GM18505 (cell line): ENCODE data around the gene FAM50B.
A peak's percentile ranks its signal among the peaks of the same experiment; 100 is the strongest.
"Not testable (repeated sequence)": the region's sequence is repeated elsewhere in the genome, so short reads cannot be mapped to it uniquely, and the experiment has no call there.

Source experiments
- ATAC-seq: cut with Tn5 transposase; IDR thresholded peaks from one replicate; pipeline ENCODE4 v1.9.1; 2021; ENCODE audit not compliant: unreplicated experiment
- POLR2A ChIP-seq: IDR thresholded peaks from 4 replicates; pipeline ENCODE4 v1.6.1; 2011; ENCODE audit warnings: borderline replicate concordance; ENCODE audit not compliant: insufficient read depth, insufficient read length; ENCODE audit errors: extremely low read depth

Gene FAM50B

DNA sequence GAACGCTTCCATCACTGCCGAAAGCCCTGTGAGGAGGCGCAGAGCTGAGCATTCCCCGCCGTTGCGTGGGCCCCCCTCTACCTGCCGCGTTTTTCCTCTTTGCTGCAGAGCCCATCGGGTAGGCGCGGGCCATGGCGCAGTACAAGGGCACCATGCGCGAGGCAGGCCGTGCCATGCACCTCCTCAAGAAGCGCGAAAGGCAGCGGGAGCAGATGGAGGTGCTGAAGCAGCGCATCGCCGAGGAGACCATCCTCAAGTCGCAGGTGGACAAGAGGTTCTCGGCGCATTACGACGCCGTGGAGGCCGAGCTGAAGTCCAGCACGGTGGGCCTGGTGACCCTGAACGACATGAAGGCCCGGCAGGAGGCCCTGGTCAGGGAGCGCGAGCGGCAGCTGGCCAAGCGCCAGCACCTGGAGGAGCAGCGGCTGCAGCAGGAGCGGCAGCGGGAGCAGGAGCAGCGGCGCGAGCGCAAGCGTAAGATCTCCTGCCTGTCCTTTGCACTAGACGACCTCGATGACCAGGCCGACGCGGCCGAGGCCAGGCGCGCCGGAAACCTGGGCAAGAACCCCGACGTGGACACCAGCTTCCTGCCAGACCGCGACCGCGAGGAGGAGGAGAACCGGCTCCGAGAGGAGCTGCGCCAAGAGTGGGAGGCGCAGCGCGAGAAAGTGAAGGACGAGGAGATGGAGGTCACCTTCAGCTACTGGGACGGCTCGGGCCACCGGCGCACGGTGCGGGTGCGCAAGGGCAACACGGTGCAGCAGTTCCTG, 693 bp downstream of the FAM50B start:
- no peak for TF ChIP-seq POLR2A
- no peak for ATAC-seq

DNA sequence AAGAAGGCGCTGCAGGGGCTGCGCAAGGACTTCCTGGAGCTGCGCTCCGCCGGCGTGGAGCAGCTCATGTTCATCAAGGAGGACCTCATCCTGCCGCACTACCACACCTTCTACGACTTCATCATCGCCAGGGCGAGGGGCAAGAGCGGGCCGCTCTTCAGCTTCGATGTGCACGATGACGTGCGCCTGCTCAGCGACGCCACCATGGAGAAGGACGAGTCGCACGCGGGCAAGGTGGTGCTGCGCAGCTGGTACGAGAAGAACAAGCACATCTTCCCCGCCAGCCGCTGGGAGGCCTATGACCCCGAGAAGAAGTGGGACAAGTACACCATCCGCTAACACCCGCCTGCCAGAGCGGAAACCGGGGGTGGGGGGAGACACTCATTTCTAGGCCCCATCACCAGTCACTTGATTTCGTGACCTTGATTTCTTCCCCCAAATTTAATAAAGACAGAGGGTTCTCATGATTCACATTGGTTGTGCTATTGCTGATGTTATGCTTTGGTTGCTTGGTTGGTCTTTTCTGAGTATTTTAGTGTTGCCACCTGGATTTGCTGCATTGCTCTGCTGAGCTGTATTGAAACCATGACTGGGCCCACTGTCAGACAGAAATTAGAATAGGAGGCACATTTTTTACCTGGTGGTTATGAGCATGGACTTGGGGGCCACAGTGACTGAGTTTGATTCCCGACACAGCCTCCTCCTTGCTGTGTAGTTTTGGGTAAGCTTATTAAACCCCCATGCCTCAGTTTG, 1.5 kb downstream of the FAM50B start:
- peak; percentile 34 for ATAC-seq
- TF ChIP-seq POLR2A, result no peak

DNA sequence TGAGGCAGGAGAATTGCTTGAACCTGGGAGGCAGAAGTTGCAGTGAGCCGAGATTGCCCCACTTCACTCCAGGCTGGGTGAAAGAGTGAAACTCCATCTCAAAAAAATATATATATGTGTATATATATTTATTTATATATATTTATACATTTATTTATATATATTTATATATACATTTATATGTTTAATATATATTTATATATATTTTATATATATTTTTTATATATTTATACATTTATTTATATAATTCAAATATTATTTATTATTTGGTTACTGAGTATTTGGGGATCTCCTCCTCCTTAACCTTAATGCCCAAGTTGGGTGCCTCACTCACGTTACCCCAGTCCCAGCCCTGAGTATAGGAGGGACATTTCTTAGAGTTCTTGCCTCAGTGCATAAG, 2.7 kb downstream of the FAM50B start:
- no peak for ATAC-seq

DNA sequence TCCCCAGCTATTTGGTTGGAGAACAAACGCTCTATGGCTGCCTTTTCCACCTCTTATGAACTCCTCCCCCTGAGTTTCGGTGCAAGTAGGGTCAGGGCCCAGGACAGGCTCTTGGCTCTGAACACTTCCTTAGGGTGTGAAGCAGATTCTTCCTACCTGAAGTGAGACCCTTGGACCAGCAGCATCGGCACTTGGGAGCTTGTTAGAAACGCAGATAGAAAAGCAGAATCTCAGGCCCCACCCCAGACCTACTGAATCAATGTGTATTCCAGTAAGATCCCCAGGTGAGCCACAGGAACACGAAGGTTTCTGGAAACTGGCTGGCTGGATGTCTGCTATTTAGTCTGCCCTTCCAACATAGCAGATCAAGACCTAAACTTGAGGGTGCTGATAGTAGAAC, 3.2 kb downstream of the FAM50B start:
- TF ChIP-seq POLR2A, result no peak
- no peak for ATAC-seq

More for the DNA sequence above, 2.7 kb downstream of the FAM50B start:
- no peak for TF ChIP-seq POLR2A

DNA sequence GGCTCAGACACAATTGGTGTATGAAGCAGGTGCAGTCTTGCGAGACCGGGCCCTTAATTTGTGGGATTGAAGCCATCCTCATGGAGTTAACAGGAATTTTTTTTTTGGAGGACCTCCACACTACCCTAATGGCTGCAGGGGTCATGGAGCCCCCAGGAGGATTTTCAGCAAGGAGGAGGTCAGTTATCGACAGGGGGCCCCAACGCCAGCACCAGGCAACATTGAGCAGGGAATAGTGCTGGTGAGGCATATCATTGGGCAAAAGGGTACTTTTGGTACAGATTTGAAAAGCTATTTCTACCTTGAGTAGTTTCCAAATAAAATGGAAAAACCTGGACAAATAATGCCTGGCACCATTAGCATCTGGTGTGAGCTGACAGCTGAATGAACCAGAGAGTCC, 6.7 kb downstream of the FAM50B start:
- no peak for TF ChIP-seq POLR2A
- ATAC-seq, result no peak

DNA sequence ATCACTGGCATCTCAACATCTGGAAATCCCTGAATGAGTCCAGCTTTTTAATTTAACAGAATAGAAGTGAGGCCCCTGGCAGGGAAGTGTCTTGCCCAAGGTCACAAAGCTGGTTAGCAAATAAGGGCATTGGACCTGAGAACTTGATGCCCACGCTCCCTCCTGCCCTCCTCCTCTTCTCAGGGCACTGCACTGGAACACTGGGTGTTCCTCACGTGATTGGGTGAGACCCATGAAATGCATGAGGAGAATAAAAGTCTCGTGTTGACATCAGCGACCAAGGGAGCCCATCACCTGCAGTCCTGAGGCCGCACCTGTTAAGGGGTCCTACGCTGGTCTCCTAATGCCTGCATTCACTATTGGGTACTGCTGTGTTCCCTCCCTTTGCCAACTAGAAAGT, 7.4 kb downstream of the FAM50B start:
- no peak for TF ChIP-seq POLR2A

DNA sequence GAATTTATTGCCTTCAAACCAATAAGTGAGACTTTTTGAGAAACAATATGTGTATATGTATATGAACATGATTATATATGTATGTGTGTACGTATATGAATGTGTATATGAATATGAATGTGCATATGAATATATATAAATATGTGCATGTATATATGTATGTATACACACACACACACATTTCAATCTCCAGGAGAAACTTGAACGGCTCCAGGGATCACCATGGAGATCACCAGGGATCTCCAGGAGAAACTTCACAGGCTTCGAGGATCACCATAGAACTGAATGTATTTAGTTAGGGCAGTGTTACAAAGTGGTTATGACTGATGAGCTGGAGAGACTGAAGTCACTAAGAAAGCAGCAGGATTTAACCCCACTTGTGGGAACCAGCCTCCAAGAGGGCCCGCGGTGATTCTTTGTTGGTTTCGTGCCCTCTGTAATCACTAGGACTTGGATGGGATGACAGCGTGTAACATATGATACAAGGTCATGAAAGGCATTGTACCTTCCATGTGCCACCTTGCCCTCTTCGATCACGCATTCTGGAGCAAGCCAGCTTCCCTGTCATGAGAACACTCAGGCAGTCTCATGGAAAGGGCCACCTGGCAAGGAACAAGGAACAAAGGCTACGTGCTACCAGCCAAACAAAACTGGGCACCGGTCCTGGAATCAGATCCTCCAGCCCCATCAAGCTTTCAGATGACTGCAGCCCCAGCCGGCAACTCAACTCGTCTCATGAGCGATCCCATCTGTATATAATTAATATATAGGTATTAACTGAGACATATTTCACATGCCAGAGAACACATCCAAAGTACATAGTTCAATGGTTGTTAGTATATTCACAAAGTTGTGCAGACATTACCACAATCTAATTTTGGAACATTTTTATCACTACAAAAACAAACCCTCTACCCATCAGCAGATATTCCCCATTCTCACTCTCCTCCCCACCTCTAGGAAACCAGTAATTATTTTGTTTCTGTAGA, 8.6 kb downstream of the FAM50B start:
- no peak for TF ChIP-seq POLR2A
- ATAC-seq, result no peak

More for the DNA sequence above, 7.4 kb downstream of the FAM50B start:
- ATAC-seq, result no peak

DNA sequence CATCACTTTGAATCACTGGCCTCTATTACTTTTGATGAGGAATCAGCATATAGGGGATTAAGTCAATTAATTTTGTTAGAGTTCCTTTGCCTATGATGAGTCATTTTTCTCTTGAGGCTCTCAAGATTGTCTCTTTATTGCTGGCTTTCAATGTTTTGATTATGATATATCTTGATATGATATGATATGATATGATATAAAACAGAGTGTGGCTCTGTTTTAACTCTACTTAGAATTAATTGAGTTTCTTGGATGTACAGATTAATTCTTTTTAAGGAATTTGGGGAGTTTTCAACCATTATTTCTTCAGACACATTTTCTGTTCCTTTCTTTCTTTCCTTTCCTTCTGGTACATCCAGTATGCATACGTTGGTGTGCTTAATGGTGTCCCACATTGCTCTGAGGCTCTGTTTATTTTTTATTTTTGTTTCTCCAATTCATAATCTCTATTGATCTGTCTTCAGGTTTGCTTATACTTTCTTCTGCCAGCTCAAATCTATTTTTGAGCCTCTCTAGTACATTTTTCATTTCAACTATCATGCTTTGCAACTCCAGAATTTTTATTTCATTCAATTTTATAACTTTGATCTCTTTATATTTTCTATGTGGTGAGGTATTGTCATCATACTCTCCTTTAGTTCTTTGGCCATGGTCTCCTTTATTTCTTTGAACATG, 10.8 kb downstream of the FAM50B start:
- no peak for TF ChIP-seq POLR2A

DNA sequence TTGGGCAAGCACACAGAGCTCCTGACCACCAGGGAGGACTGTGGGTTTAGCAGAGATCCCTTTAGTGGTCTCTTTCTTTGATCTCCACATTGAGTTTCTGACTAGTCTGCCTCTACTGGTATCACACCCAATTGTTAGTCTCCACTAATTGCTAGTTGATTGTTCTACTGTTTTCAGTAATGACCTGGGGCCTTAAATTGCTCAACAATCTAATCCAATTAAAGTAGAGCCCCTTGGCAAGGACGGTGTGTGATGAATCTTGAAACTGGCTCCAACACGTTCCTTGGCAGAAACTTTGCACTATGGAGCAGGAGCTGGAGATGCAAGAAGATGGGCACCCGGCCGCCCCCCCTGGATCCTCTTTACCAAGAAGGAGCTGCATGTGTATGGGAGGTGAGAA, 12.3 kb downstream of the FAM50B start:
- no peak for TF ChIP-seq POLR2A
- no peak for ATAC-seq

More for the DNA sequence above, 10.8 kb downstream of the FAM50B start:
- ATAC-seq, result no peak

DNA sequence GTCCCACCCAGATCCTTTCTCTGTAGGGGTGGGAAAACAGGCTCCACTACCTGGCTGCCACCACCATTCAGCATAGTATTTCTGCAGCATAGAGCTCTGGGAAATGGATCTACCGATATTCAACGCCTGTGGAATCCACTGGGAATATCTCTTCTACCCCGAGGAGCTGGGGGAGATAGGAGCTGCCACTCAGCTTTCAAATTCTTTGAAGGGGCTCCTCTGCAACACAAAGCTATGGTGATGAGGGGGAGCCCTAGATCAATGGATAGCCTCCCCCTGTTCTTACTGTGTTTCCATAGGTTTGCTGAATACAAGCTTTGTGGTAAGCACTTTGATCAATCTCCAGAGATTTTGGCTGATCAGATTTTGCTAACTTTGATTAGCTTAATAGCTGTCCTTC, 12.9 kb downstream of the FAM50B start:
- no peak for ATAC-seq
- TF ChIP-seq POLR2A, result no peak

DNA sequence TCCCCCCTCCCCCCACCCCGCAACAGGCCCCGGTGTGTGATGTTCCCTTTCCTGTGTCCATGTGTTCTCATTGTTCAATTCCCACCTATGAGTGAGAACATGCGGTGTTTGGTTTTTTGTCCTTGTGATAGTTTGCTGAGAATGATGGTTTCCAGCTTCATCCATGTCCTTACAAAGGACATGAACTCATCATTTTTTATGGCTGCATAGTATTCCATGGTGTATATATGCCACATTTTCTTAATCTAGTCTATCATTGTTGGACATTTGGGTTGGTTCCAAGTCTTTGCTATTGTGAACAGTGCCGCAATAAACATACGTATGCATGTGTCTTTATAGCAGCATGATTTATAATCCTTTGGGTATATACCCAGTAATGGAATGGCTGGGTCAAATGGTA, 14.1 kb downstream of the FAM50B start:
- ATAC-seq, result not testable (repeated sequence)

DNA sequence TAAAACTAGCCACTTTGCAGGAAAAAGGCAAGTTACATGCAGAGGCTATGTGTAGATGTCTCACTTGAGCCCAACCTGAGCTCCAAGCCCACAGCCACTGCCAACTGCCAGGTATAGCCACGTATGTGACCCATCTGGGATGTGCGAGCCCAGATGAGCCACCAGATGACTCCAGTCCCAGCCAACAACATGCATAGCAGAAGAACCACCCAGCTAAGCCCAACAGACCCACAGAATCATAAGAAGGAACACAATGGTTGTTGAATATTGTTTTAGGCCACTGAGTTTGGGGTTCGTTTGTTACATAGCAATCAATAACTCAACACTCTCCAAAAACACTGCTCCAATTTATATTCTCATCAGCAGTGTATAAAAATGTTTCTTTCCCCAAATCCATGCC, 16.3 kb downstream of the FAM50B start:
- no peak for ATAC-seq
- no peak for TF ChIP-seq POLR2A
